Smooth muscle cell (in vitro differentiated cells): ENCODE results near the gene BCORL1. TPM values are rescaled to one million over a fixed set of nuclear protein-coding genes. Genes with fewer than 3 reads are reported as not detected.

Source experiments
- DNase-seq: peaks from one replicate; lab custom pipeline; 2025; ENCODE audit not compliant: unreplicated experiment; lab: John Stamatoyannopoulos, UW
- H2AFZ ChIP-seq: fragments of 200-600 bp; sonication (generic); 2 replicates; pipeline ENCODE4 v1.6.0; 2016; ENCODE audit warnings: antibody characterized with exemption, low read depth, mild to moderate bottlenecking
- H3F3A ChIP-seq: fragments of 200-600 bp; sonication (generic); 2 replicates; pipeline ENCODE4 v1.6.0; 2017; ENCODE audit warnings: antibody characterized with exemption, low read depth
- H3K27ac ChIP-seq: fragments of 200-600 bp; sonication (generic); 2 replicates; pipeline ENCODE4 v1.5.1; 2016; ENCODE audit warnings: low read depth, mild to moderate bottlenecking
- H3K27me3 ChIP-seq: fragments of 200-600 bp; sonication (generic); 2 replicates; pipeline ENCODE4 v1.6.1; 2016; ENCODE audit warnings: low read depth, mild to moderate bottlenecking
- H3K36me3 ChIP-seq: fragments of 200-600 bp; sonication (generic); 2 replicates; pipeline ENCODE4 v1.5.1; 2016; ENCODE audit warnings: low read depth
- H3K4me1 ChIP-seq: fragments of 200-600 bp; sonication (generic); 2 replicates; pipeline ENCODE4 v1.5.1; 2016; ENCODE audit warnings: low read depth
- H3K4me2 ChIP-seq: fragments of 200-600 bp; sonication (generic); 2 replicates; pipeline ENCODE4 v1.6.0; 2016; ENCODE audit warnings: mild to moderate bottlenecking
- H3K4me3 ChIP-seq: fragments of 200-600 bp; sonication (generic); 2 replicates; pipeline ENCODE4 v1.5.1; 2016; ENCODE audit warnings: mild to moderate bottlenecking
- H3K79me2 ChIP-seq: fragments of 200-600 bp; sonication (generic); 2 replicates; pipeline ENCODE4 v1.6.0; 2016; ENCODE audit warnings: low read depth, mild to moderate bottlenecking
- H3K9ac ChIP-seq: fragments of 200-600 bp; sonication (generic); 2 replicates; pipeline ENCODE4 v1.6.0; 2016; ENCODE audit warnings: low read depth
- H3K9me3 ChIP-seq: fragments of 200-600 bp; sonication (generic); replicated peaks from 2 replicates; pipeline ENCODE4 v1.5.1; 2016; ENCODE audit warnings: low read depth
- H4K20me1 ChIP-seq: fragments of 200-600 bp; sonication (generic); 2 replicates; pipeline ENCODE4 v1.6.0; 2016; ENCODE audit warnings: low read depth
- CTCF ChIP-seq: fragments of 200-600 bp; sonication (generic); IDR thresholded peaks from 2 replicates; pipeline ENCODE4 v1.5.1; 2017; ENCODE audit warnings: borderline replicate concordance, mild to moderate bottlenecking, antibody characterized with exemption; ENCODE audit not compliant: insufficient read depth, poor library complexity, severe bottlenecking
- WGBS: methylation state at CpG from one replicate; pipeline ENCODE4 v1.1.7; 2016; ENCODE audit warnings: low lambda C conversion rate; 5-methylcytosine and 5-hydroxymethylcytosine counted together
- polyA plus RNA-seq: library from polyadenylated mRNA; unstranded; fragments of >200 nt; fragmentation: Nextera tagmentation; extraction: Ambion mirVana; gene quantifications from 2 replicates; pipeline ENCODE4 v1.2.1, GENCODE V29; 2016
- total RNA-seq: library from RNA; depleted of rRNA; stranded (reverse); fragments of >200 nt; gene quantifications from 2 replicates; pipeline ENCODE4 v1.2.3, GENCODE V29; 2014

BCORL1 gene
- total and polyA plus RNA-seq, 2 experiments from 2014 or later, result 3.0 to 8.0 TPM

GRCh38 chrX:130105244-130105643, 122.8 kb downstream of the BCORL1 start:
- Histone ChIP-seq H3K4me2 (no peak overlapping the region), H3F3A (no peaks in the 10 kb centered on the region), H3K79me2 (peaks cover 42% of the 10 kb centered on the region), H2AFZ (no peak overlapping the region), H3K27ac (no peak overlapping the region), H3K9me3 (no peaks in the 10 kb centered on the region), H4K20me1 (peaks cover 63% of the 10 kb centered on the region), H3K36me3 (no peaks in the 10 kb centered on the region), H3K4me1 (peaks cover 4% of the 10 kb centered on the region), H3K9ac (no peak overlapping the region), H3K27me3 (no peaks in the 10 kb centered on the region), H3K4me3 (no peak overlapping the region)
- 80% methylated on average over 3 of the region's 3 CpGs for WGBS
- DNase-seq, result no peak
- TF ChIP-seq CTCF, result no peak

- Histone ChIP-seq H3K4me2 (no peak overlapping the region), H2AFZ (no peak overlapping the region), H3K27ac (no peak overlapping the region), H4K20me1 (peaks cover 55% of the 10 kb centered on the region), H3K36me3 (no peaks in the 10 kb centered on the region), H3K9me3 (no peaks in the 10 kb centered on the region), H3K4me3 (no peak overlapping the region), H3F3A (no peaks in the 10 kb centered on the region), H3K9ac (no peak overlapping the region), H3K4me1 (peaks cover 4% of the 10 kb centered on the region), H3K27me3 (no peaks in the 10 kb centered on the region), H3K79me2 (peaks cover 38% of the 10 kb centered on the region)
- 74% methylated on average over 10 of the region's 10 CpGs for WGBS
- DNase-seq, result no peak
- no peak for TF ChIP-seq CTCF
Observed at GRCh38 chrX:130106071-130106470, 123.6 kb downstream of the BCORL1 start.

Other genes with a start within 250 kb of the BCORL1 start
- gene XPNPEP2, start 243.7 kb upstream of the BCORL1 start, total RNA-seq, result 0.09 TPM in 1 of 2 replicates, not detected in the other
- gene XPNPEP2, start 243.7 kb upstream of the BCORL1 start, polyA plus RNA-seq, result 0.13 and 0.46 TPM in 2 replicates
- not detected in 2 replicates for gene SASH3, start 202.7 kb upstream of the BCORL1 start, total RNA-seq
- not detected in 2 replicates for gene SASH3, start 202.7 kb upstream of the BCORL1 start, polyA plus RNA-seq
- gene ZDHHC9, start 138.7 kb upstream of the BCORL1 start, total RNA-seq, result 34.1 and 45.7 TPM in 2 replicates
- gene ZDHHC9, start 138.7 kb upstream of the BCORL1 start, polyA plus RNA-seq, result 44.3 and 47.0 TPM in 2 replicates
- gene UTP14A, start 76.5 kb upstream of the BCORL1 start, total RNA-seq, result 7.9 and 12.9 TPM in 2 replicates
- gene UTP14A, start 76.5 kb upstream of the BCORL1 start, polyA plus RNA-seq, result 5.1 and 6.0 TPM in 2 replicates
- 12.0 and 12.1 TPM in 2 replicates for gene ELF4, start 127.9 kb downstream of the BCORL1 start, total RNA-seq
- 12.6 and 16.3 TPM in 2 replicates for gene ELF4, start 127.9 kb downstream of the BCORL1 start, polyA plus RNA-seq
- gene AIFM1, start 183.2 kb downstream of the BCORL1 start, total RNA-seq, result 26.0 and 39.0 TPM in 2 replicates
- 32.5 and 35.8 TPM in 2 replicates for gene AIFM1, start 183.2 kb downstream of the BCORL1 start, polyA plus RNA-seq
- gene RAB33A, start 189.3 kb downstream of the BCORL1 start, total RNA-seq, result 0.58 and 1.4 TPM in 2 replicates
- 2.2 and 2.6 TPM in 2 replicates for gene RAB33A, start 189.3 kb downstream of the BCORL1 start, polyA plus RNA-seq